GM21576 (cell line): ENCODE measurements around the gene GDE1.

Experiments
- ATAC-seq: cut with Tn5 transposase; IDR thresholded peaks from one replicate; pipeline ENCODE4 v1.9.1; 2021; ENCODE audit warnings: mild to moderate bottlenecking, moderate library complexity; ENCODE audit not compliant: unreplicated experiment

GDE1 gene

GRCh38 chr16:19488213-19488640 lies 33.7 kb downstream of the GDE1 start:
- no peak for ATAC-seq

- ATAC-seq, result no peak
Observed at GRCh38 chr16:19486750-19487325, 35.1 kb downstream of the GDE1 start.

- no peak for ATAC-seq
Observed at GRCh38 chr16:19486051-19486450, 35.8 kb downstream of the GDE1 start.

GRCh38 chr16:19485611-19486010 lies 36.3 kb downstream of the GDE1 start:
- ATAC-seq, result no peak

- ATAC-seq, result no peak
Observed at GRCh38 chr16:19484096-19484495, 37.8 kb downstream of the GDE1 start.

- ATAC-seq, result no peak
Observed at GRCh38 chr16:19482291-19482690, 39.6 kb downstream of the GDE1 start.

GRCh38 chr16:19481769-19482168 lies 40.1 kb downstream of the GDE1 start:
- no peak for ATAC-seq

- no peak for ATAC-seq
Observed at GRCh38 chr16:19481296-19481695, 40.6 kb downstream of the GDE1 start.

GRCh38 chr16:19479302-19479721 lies 42.6 kb downstream of the GDE1 start:
- ATAC-seq, result no peak

GRCh38 chr16:19478505-19478904 lies 43.4 kb downstream of the GDE1 start:
- ATAC-seq, result no peak

GRCh38 chr16:19474617-19475016 lies 47.3 kb downstream of the GDE1 start:
- no peak for ATAC-seq

GRCh38 chr16:19472482-19472881 lies 49.4 kb downstream of the GDE1 start:
- ATAC-seq, result no peak

GRCh38 chr16:19468300-19468699 lies 53.6 kb downstream of the GDE1 start:
- no peak for ATAC-seq

- no peak for ATAC-seq
Observed at GRCh38 chr16:19463468-19464315, 58.2 kb downstream of the GDE1 start.

GRCh38 chr16:19460397-19460796 lies 61.5 kb downstream of the GDE1 start:
- no peak for ATAC-seq

GRCh38 chr16:19458722-19459379 lies 63.0 kb downstream of the GDE1 start:
- no peak for ATAC-seq
